ENCODE results near the gene TCF25.

Gene TCF25

DNA sequence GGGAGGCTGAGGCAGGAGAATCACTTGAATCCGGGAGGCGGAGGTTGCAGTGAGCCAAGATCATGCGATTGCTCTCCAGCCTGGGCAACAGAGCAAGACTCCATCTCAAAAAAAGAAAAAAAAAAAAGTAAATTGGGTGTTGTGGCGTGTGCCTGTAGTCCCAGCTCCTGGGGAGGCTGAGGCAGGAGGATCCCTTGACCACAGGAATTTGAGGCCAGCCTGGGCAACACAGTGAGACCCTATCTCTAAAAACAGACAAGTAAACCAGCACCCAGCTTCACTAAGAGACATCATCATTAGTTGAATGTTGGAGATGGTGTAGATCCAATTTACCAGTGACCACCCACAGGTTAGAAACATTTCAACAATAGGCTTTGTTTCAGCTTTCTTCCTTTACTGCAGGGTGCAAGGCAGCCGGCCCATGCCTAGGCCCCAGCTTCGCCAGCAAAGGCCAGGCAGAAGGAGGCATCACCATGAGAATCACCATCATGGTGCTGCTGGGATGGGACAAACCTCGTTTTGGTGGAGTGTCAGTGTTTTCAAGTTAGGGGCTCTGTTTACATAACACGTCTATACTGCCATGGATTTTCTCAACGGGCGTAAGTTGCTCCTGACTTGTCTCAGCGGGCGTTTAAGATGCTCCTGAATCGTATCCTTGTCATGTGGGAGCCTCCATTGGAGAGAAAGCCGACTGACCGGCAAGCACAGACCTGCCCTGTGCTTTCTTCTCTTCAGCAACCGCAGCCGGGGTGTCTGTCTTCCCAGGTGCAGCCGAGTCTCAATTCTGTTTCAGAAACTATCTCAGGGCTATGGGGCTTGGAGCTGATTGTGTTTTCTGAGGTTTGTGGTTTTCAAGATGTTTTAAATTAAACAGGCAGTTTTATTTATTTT, 7.3 kb downstream of the TCF25 start:
- no peak for DNase-seq

DNA sequence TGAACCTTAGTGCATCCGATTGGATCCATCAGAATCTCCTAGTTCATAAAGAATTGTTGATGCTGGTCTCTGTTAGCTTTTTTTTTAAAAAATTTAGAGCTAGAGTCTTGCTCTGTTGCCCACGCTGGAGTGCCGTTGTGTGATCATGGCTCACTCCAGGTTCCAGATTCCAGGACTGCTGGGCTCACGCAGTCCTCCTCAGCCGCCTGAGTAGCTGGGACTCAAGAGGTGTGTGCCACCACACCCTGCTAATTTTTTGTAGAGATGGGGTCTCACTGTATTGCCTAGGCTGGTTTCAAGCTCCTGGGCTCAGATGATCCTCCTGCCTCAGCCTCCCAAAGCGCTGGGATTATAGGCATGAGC, 8.0 kb downstream of the TCF25 start:
- no peak for DNase-seq

- DNase-seq = no peak
Measured at GRCh38 chr16:89883346-89884040, 10.1 kb downstream of the TCF25 start.

GRCh38 chr16:89884041-89884421, 10.6 kb downstream of the TCF25 start:
- DNase-seq = no peak

DNA sequence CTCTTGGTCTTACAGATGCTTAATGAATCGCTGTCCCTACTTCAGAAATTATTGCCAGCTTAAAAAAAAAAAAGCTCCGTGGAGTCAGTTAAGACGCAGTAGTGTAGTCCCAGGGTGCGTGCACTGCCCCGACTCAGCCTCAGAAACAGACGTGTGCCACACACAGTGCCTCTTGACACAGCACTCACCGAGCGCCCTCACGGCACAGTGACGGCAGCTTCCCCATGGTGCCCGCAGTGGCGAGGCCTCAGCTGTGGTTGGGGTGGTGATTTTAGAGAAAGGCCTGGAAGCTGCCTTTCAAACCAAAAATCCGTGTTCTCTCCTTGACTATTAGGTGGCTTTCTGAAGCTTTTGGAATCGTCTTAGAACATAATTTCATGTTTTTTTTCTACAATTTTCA, 13.9 kb downstream of the TCF25 start:
- DNase-seq = no peak

DNA sequence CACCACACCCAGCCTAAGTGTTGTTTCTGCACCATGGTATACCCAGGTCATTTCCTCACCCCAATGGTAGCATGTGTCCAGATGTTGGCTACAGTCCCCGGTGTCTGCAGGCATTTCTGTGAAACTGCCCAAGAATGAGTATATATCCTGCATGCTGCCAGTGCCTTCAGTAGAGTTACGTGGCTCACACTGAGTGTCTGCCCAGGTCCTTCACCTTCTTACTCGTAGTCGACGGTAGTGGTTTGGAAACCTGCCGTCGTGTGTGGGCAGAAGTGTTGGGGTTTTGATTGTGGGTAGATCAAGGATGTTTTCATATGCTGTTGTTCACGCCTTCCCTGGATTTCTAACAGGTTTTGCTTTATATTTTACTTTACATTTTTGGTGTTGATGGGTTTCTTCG, 16.8 kb downstream of the TCF25 start:
- no peak for DNase-seq

DNA sequence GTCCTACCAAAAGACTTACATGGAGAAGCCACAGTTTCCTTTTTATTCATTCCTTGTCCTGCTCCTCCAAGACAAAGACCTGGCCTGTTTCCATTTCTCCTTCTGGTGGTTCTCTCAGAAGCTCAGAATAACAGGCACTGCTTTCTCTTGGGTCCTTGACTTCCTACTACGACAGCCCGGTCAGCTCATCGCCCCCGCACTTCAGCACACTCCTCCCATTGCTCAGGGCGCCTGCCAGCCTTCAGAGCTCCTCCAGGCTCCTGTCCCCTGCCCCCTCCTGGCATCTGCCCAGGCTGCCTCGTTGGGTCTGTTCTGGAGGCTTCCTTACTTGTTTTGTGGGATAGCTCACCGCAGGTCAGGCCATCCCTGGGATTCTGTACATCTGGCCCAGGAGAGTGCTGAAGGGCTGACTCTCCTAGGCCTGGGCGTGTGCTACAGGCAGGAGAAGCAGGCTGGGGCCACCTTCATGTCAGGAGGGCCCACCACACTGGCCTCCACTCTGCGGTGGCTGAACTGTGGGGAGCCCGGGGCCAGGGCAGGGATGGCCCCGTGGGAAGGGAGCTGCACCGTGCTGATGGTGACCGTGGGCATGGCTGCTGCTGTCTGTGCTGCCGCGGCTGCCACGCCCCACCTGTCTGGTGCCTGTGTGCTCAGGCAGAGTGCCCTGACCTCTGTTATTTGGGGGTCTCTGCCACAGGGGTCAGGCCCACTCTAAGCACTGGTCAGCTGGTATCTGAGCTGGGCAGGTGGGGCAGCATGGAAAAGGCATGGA, 17.7 kb downstream of the TCF25 start:
- no peak for DNase-seq

DNA sequence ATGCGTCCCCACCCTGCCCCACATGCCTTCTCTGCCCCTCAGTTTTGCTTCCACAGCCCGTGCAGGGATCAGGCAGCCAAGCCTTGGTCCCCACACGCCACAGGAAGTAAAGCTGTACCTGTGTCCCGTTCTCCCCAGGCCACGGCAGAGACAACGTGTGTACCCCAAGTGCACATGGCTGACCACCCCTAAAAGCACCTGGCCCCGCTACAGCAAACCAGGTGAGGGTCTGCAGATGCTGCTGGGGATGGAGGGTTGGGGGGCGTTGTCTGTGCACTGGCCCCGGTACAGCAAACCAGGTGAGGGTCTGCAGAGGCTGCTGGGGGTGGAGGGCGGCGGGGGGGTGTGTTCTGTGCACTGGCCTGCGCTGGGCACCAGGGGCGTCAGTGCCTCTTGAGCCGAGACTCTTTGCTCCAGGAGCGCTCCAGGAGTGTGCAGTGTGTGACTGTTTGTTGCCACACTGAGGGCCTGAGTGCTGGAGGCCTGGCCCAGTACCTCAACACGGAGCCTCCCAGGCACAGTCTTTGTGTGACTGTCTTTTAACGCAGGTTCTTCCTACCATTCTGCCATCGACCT, 18.8 kb downstream of the TCF25 start:
- no peak for DNase-seq

- DNase-seq = no peak
Measured at GRCh38 chr16:89892635-89893034, 19.2 kb downstream of the TCF25 start.

- DNase-seq = no peak
Measured at GRCh38 chr16:89893642-89894548, 20.5 kb downstream of the TCF25 start.

- DNase-seq = no peak
Measured at GRCh38 chr16:89895482-89896250, 22.3 kb downstream of the TCF25 start.

DNA sequence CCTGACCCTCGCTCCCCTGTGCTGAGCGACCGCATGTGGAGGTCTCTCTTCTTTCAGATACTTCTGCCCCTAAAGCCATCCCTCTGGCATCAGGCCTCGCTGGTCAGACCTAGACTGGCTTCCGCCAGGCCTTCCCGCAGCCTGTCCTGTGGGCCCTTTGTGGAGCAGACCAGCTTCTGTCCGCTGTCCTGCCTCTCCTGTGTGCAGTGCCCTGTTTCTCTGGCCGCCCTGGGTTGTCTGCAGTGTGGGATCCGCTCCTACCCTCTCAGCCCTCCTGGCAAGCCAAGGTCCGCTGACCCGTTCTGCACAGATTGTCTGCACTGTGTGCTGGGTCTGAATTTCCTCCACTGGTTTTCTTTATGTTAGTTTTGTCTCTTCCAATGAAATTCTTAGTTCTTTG, 23.8 kb downstream of the TCF25 start:
- DNase-seq = no peak

DNA sequence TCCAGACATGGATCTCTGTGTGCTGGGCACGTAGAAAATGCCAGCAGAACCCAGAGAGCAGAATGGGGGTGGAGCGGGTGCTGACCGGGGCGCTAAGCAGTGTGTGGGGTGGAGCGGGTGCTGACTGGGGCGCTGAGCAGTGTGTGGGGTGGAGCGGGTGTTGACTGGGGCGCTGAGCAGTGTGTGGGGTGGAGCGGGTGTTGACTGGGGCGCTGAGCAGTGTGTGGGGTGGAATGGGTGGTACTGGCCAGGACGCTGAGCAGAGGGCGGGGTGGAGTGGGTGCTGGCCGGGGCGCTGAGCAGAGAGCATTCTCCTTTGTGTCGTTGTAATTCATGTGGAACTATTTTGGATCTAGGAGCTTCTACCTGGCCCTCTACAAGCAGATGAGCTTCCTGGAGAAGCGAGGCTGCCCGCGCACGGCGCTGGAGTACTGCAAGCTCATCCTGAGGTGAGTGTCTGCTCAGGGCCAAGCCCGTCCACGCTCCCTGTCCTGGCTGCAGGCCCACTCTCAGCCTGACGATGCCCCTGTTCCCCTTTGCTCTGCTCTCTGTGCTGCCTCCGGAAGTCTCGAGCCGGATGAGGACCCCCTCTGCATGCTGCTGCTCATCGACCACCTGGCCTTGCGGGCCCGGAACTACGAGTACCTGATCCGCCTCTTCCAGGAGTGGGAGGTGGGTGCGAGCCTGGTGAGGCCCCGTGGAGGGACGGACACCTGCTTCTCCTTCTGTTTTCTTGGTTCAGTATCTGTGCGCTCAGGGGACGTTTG, 25.0 kb downstream of the TCF25 start:
- no peak for DNase-seq

GRCh38 chr16:89899879-89900481, 26.6 kb downstream of the TCF25 start:
- DNase-seq = no peak

DNA sequence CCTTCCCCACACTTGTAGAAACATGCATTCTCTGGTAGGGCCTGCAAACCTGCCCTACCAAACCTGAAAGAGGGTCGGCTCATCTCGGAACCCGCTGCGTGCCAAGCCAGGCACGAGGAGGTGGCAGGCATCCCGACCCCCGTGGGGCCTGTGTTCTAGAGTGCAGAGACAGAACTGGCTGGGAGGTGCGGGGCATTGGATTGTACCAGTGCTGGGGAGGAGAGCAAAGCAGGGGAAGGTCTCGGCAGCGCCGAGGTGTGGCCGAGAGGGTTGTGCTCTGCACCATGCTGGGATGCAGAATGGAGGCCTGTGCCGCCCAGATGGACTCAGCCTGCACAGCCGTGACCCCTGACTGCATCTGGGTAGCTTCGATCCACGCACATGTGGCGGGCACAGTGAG, 27.5 kb downstream of the TCF25 start:
- DNase-seq = no peak

DNA sequence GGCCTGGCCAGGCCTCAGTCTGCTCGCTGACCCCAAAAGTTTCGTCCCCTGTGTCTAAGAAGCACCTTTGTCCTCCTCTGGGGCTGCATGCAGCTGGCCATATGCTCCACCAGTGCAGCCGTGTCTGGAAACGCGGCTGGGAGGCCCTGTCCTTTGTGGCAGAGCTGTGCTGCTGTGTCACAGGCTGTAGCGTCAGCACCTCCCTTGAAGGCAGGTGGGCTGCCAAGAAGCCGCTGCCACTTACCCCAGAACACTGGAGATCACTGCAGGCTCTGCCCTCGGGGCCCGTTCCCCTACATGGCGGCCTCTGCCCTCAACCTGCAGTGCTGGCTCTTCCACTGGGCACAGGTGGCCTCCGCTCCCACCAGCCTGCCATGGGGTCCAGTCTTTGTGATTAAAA, 29.6 kb downstream of the TCF25 start:
- DNase-seq = no peak

- DNase-seq = no peak
Measured at GRCh38 chr16:89903908-89904515, 30.6 kb downstream of the TCF25 start.

- DNase-seq = no peak
Measured at GRCh38 chr16:89904606-89905510, 31.5 kb downstream of the TCF25 start.

Data from NCI-H2029 (cell line).